Neural crest cell (in vitro differentiated cells): ENCODE data around the gene HMCN1. TPM values are rescaled to one million over a fixed set of nuclear protein-coding genes. Genes with fewer than 3 reads are reported as not detected.

ENCODE experiments used
- DNase-seq: peaks from one replicate; pipeline ENCODE4 v3.0.0; 2021; ENCODE audit warnings: low read depth, mixed read lengths, low spot score
- H3K27ac Mint-ChIP-seq: one replicate; pipeline ENCODE4 v1.8.0; 2021; ENCODE audit warnings: mild to moderate bottlenecking, mixed read lengths; ENCODE audit not compliant: unreplicated experiment
- H3K27me3 Mint-ChIP-seq: 2 replicates; pipeline ENCODE4 v1.8.0; 2021; ENCODE audit warnings: low read depth, mild to moderate bottlenecking, mixed read lengths
- H3K36me3 Mint-ChIP-seq: 2 replicates; pipeline ENCODE4 v1.8.0; 2021; ENCODE audit warnings: low read depth, mild to moderate bottlenecking, mixed read lengths
- H3K4me1 Mint-ChIP-seq: 2 replicates; pipeline ENCODE4 v1.8.0; 2021; ENCODE audit warnings: mixed read lengths
- H3K4me3 Mint-ChIP-seq: one replicate; pipeline ENCODE4 v1.8.0; 2021; ENCODE audit warnings: mild to moderate bottlenecking, mixed read lengths
- H3K9me3 Mint-ChIP-seq: 2 replicates; pipeline ENCODE4 v1.8.0; 2021; ENCODE audit warnings: mixed read lengths
- total RNA-seq: library from RNA; stranded (reverse); gene quantifications from 2 replicates; pipeline ENCODE4 v1.2.1, GENCODE V29; 2021
- TF ChIP-seq, protein P1 (sequence below): fragments of 200-600 bp; sonication (generic); conservative IDR thresholded peaks from 2 replicates; pipeline ENCODE4 v1.5.0; 2021; ENCODE audit warnings: antibody characterized with exemption, mild to moderate bottlenecking

The HMCN1 gene
- total RNA-seq, 1 donor from 2014 or later, result 16.6 TPM

- no peak for DNase-seq
- TF ChIP-seq, protein P1, sequence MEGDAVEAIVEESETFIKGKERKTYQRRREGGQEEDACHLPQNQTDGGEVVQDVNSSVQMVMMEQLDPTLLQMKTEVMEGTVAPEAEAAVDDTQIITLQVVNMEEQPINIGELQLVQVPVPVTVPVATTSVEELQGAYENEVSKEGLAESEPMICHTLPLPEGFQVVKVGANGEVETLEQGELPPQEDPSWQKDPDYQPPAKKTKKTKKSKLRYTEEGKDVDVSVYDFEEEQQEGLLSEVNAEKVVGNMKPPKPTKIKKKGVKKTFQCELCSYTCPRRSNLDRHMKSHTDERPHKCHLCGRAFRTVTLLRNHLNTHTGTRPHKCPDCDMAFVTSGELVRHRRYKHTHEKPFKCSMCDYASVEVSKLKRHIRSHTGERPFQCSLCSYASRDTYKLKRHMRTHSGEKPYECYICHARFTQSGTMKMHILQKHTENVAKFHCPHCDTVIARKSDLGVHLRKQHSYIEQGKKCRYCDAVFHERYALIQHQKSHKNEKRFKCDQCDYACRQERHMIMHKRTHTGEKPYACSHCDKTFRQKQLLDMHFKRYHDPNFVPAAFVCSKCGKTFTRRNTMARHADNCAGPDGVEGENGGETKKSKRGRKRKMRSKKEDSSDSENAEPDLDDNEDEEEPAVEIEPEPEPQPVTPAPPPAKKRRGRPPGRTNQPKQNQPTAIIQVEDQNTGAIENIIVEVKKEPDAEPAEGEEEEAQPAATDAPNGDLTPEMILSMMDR, result no peak
- Mint-ChIP-seq H3K9me3 (peaks cover 5% of the 10 kb centered on the region), H3K4me1 (peaks cover 8% of the 10 kb centered on the region), H3K27ac (no peak overlapping the region), H3K27me3 (no peaks in the 10 kb centered on the region), H3K36me3 (peaks cover 13% of the 10 kb centered on the region), H3K4me3 (no peak overlapping the region)
Measured at GRCh38 chr1:186191511-186191910, 457.3 kb downstream of the HMCN1 start.

- Mint-ChIP-seq H3K4me1 (peaks cover 2% of the 10 kb centered on the region), H3K36me3 (peaks cover 9% of the 10 kb centered on the region), H3K27me3 (no peaks in the 10 kb centered on the region)
Measured at GRCh38 chr1:186193224-186193623, 459.0 kb downstream of the HMCN1 start.

GRCh38 chr1:186194107-186194756, 460.0 kb downstream of the HMCN1 start:
- no peaks in the 10 kb centered on the region for H3K27me3 Mint-ChIP-seq
- peaks cover 9% of the 10 kb centered on the region for H3K36me3 Mint-ChIP-seq
- H3K4me3 Mint-ChIP-seq, result no peak overlapping the region
- no peak overlapping the region for H3K27ac Mint-ChIP-seq
- H3K4me1 Mint-ChIP-seq, result no peaks in the 10 kb centered on the region
- H3K9me3 Mint-ChIP-seq, result peaks cover 5% of the 10 kb centered on the region
- TF ChIP-seq, protein P1, result no peak
- no peak for DNase-seq

More at GRCh38 chr1:186193224-186193623, 459.0 kb downstream of the HMCN1 start:
- H3K27ac Mint-ChIP-seq, result no peak overlapping the region
- H3K4me3 Mint-ChIP-seq, result no peak overlapping the region
- DNase-seq, result no peak
- peaks cover 5% of the 10 kb centered on the region for H3K9me3 Mint-ChIP-seq
- TF ChIP-seq, protein P1, result no peak

DNA sequence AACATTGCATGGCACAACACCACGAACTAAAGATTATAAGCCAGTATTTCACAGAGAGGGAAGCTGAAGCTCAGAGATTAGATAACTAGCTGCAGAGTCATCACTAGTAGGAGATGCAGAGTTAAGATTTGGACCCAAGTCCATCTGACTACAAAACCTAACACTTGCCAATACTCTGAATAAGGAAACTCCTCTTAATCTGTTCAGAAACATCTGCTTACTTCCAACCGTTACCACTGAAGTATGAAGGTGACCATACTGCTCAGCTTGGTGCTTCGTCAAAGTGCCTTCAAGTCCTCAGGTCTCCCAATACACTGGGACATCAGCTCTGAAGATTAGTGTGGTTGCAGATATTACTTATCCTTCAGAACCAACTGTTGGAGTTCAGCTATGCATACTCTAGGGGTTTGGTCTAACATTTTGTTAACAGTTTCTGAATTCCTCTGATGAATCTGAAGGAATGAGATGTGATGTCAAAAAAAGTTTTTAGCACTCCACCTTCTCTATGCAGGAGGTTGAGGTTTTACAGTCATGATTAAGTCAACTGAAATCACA, 461.3 kb downstream of the HMCN1 start:
- peaks cover 5% of the 10 kb centered on the region for H3K9me3 Mint-ChIP-seq
- no peak overlapping the region for H3K4me3 Mint-ChIP-seq
- H3K27me3 Mint-ChIP-seq, result no peaks in the 10 kb centered on the region
- H3K36me3 Mint-ChIP-seq, result peaks cover 6% of the 10 kb centered on the region
- DNase-seq, result no peak
- TF ChIP-seq, protein P1, result no peak
- no peak overlapping the region for H3K27ac Mint-ChIP-seq
- no peaks in the 10 kb centered on the region for H3K4me1 Mint-ChIP-seq

GRCh38 chr1:186202271-186202764, 468.1 kb downstream of the HMCN1 start:
- no peaks in the 10 kb centered on the region for H3K36me3 Mint-ChIP-seq
- H3K4me1 Mint-ChIP-seq, result peaks cover 13% of the 10 kb centered on the region
- TF ChIP-seq, protein P1, result no peak
- no peak for DNase-seq
- H3K4me3 Mint-ChIP-seq, result no peak overlapping the region
- peaks cover 2% of the 10 kb centered on the region for H3K9me3 Mint-ChIP-seq
- H3K27ac Mint-ChIP-seq, result no peak overlapping the region
- no peaks in the 10 kb centered on the region for H3K27me3 Mint-ChIP-seq
